B cell (primary cell): ENCODE data around the gene KRT33B. TPM values are rescaled to one million over a fixed set of nuclear protein-coding genes. Genes with fewer than 3 reads are reported as not detected.
A peak's percentile ranks its signal among the peaks of the same experiment; 100 is the strongest.

Experiments
- ATAC-seq: fragments of 200-7000 bp; cut with Tn5 transposase; one replicate; pipeline ENCODE4 v1.10.0; 2021; ENCODE audit warnings: low read depth, mild to moderate bottlenecking, moderate number of reproducible peaks, moderate library complexity
- CTCF ChIA-PET: fragments of 350-600 bp; sonication (Branson Sonifier 250); formaldehyde crosslinking; loops from one replicate; lab custom pipeline; 2021; ENCODE audit warnings: antibody characterized with exemption, inconsistent platforms; lab: Charles Lee
- POLR2A ChIA-PET: fragments of 350-600 bp; sonication (Branson Sonifier 250); formaldehyde crosslinking; loops from one replicate; lab custom pipeline; 2021; ENCODE audit warnings: antibody characterized with exemption; lab: Charles Lee
- DNase-seq: peaks from one replicate; pipeline ENCODE4 v3.0.0; 2013
- H2AFZ ChIP-seq: 2 replicates; pipeline ENCODE4 v1.6.1; 2012; ENCODE audit warnings: mild to moderate bottlenecking, low read depth, low read length; ENCODE audit not compliant: insufficient read depth, poor library complexity, severe bottlenecking
- H3K27ac ChIP-seq, 2 donors: 1 replicate in 1 of 2; 2 replicates in 1 of 2; pipeline ENCODE4 v1.5.1; 2012 to 2013; ENCODE audit warnings: low read length in 2 of 2, mild to moderate bottlenecking in 2 of 2, moderate library complexity in 1 of 2
- H3K27me3 ChIP-seq, 4 experiments: fragments of 200-600 bp in 1 of 4; sonication (generic) in 1 of 4; replicated peaks in 1 of 4; 1 replicate in 2 of 4; 2 replicates in 2 of 4; pipeline versions ENCODE4 v1.6.1 to v1.7.0; 2013 to 2016; ENCODE audit warnings: low read length in 3 of 4, mild to moderate bottlenecking in 2 of 4, mixed read lengths in 1 of 4, moderate library complexity in 1 of 4; ENCODE audit not compliant: insufficient read depth in 4 of 4, control insufficient read depth in 3 of 4; ENCODE audit errors: control extremely low read depth in 1 of 4
- H3K36me3 ChIP-seq, 2 experiments: replicated peaks in 1 of 2; 1 replicate in 1 of 2; 2 replicates in 1 of 2; pipeline versions ENCODE4 v1.6.1 to v1.7.1; 2013; ENCODE audit warnings: low read length in 1 of 2; ENCODE audit not compliant: insufficient read depth in 2 of 2, control insufficient read depth in 1 of 2; ENCODE audit errors: control extremely low read depth in 1 of 2, extremely low read depth in 1 of 2
- H3K4me1 ChIP-seq, 2 donors: fragments of 200-600 bp in 1 of 2; sonication (generic) in 1 of 2; 1 replicate in 1 of 2; 2 replicates in 1 of 2; pipeline versions ENCODE4 v1.5.1 to v1.6.1; 2013 to 2017; ENCODE audit warnings: low read length in 2 of 2; ENCODE audit not compliant: control insufficient read depth in 2 of 2, insufficient read depth in 2 of 2
- H3K4me2 ChIP-seq: replicated peaks from 2 replicates; pipeline ENCODE3; 2012; ENCODE audit warnings: mild to moderate bottlenecking, low read depth, low read length; ENCODE audit not compliant: poor library complexity, severe bottlenecking
- H3K4me3 ChIP-seq, 5 experiments: fragments of 200-600 bp in 1 of 5; sonication (generic) in 1 of 5; 1 replicate in 3 of 5; 2 replicates in 2 of 5; pipeline versions ENCODE4 v1.5.1 to v1.7.0; 2011 to 2016; ENCODE audit warnings: low read length in 4 of 5, mild to moderate bottlenecking in 4 of 5, low read depth in 2 of 5, control low read depth in 1 of 5, moderate library complexity in 1 of 5; ENCODE audit not compliant: insufficient read depth in 1 of 5; ENCODE audit errors: control extremely low read depth in 1 of 5, extremely low read depth in 1 of 5
- H3K79me2 ChIP-seq: fragments of 200-600 bp; sonication (generic); one replicate; pipeline ENCODE4 v1.6.0; 2016; ENCODE audit warnings: low read length; ENCODE audit not compliant: control insufficient read depth, insufficient read depth
- H3K9ac ChIP-seq: fragments of 200-600 bp; sonication (generic); 2 replicates; pipeline ENCODE4 v1.6.1; 2017; ENCODE audit warnings: mild to moderate bottlenecking, low read length, moderate library complexity
- H3K9me3 ChIP-seq, 3 donors: one replicate each; pipeline versions ENCODE4 v1.6.1 to v1.7.1; 2013; ENCODE audit warnings: low read length in 2 of 3; ENCODE audit not compliant: control insufficient read depth in 2 of 3, insufficient read depth in 1 of 3; ENCODE audit errors: control extremely low read depth in 1 of 3
- H4K20me1 ChIP-seq: 2 replicates; pipeline ENCODE4 v1.6.0; 2012; ENCODE audit warnings: mild to moderate bottlenecking, low read length; ENCODE audit not compliant: insufficient read depth, control insufficient read depth, poor library complexity, severe bottlenecking
- H3K27ac Mint-ChIP-seq: one replicate; pipeline ENCODE4 v1.8.0; 2021; ENCODE audit warnings: mixed read lengths
- H3K27me3 Mint-ChIP-seq: one replicate; pipeline ENCODE4 v1.8.0; 2021; ENCODE audit warnings: mixed read lengths
- H3K4me1 Mint-ChIP-seq: one replicate; pipeline ENCODE4 v1.8.0; 2021; ENCODE audit warnings: mixed read lengths
- H3K4me3 Mint-ChIP-seq: one replicate; pipeline ENCODE4 v1.8.0; 2021; ENCODE audit warnings: mixed read lengths
- H3K9me3 Mint-ChIP-seq: one replicate; pipeline ENCODE4 v1.8.0; 2022; ENCODE audit warnings: mixed read lengths; ENCODE audit not compliant: insufficient read depth
- CTCF ChIP-seq: fragments of 200-600 bp; IDR thresholded peaks from one replicate; pipeline ENCODE4 v1.8.0; 2022; ENCODE audit warnings: antibody characterized with exemption, mild to moderate bottlenecking
- EZH2 ChIP-seq: IDR thresholded peaks from 2 replicates; pipeline ENCODE4 v1.6.1; 2012; ENCODE audit warnings: borderline replicate concordance, low read depth, mild to moderate bottlenecking, moderate library complexity, low read length; ENCODE audit not compliant: insufficient read depth, poor library complexity, severe bottlenecking
- whole genome bisulfite sequencing: methylation state at CpG from one replicate; pipeline ENCODE4 v1.1.5; 2013; ENCODE audit warnings: missing lambda C conversion rate; ENCODE audit not compliant: insufficient coverage; 5-methylcytosine and 5-hydroxymethylcytosine counted together
- intact Hi-C: fragments of 100-400 bp; cut with micrococcal nuclease; formaldehyde crosslinking; loops from one replicate; pipeline ENCODE4 v1.10.0; 2022
- polyA plus RNA-seq: library from polyadenylated mRNA; depleted of rRNA; stranded (reverse); fragments of >200 nt; gene quantifications from 2 replicates; pipeline ENCODE4 v1.2.3, GENCODE V29; 2012
- total RNA-seq, 2 donors: library from RNA; stranded (reverse); fragments of 120-200 nt in 1 of 2; gene quantifications; 1 replicate in 1 of 2; 2 replicates in 1 of 2; pipeline versions ENCODE4 v1.2.3 to v1.2.4, GENCODE V29; 2013 to 2022

The KRT33B gene
- total and polyA plus RNA-seq, 2 donors (not counting 1 experiment from before 2014, with no cell fraction given): not detected

- no peak overlapping the region for H3K27ac Mint-ChIP-seq
Measured at GRCh38 chr17:41322903-41323895, 46.4 kb downstream of the KRT33B start.

More at GRCh38 chr17:41322903-41323895, 46.4 kb downstream of the KRT33B start:
- Histone ChIP-seq H3K4me3 (no peak overlapping the region), H3K9me3 (peaks cover 3 to 10% (median 3%) of the 10 kb centered on the region in 3 donors), H4K20me1 (no peaks in the 10 kb centered on the region), H3K79me2 (no peaks in the 10 kb centered on the region), H3K4me1 (peaks cover 0 to 4% of the 10 kb centered on the region in 2 donors), H3K4me2 (no peak overlapping the region), H3K36me3 (no peaks in the 10 kb centered on the region), H3K27ac (no peak overlapping the region), H3K9ac (no peak overlapping the region), H2AFZ (peak overlapping the region; percentile 33), H3K27me3 (peaks cover 0 to 2% (median 0%) of the 10 kb centered on the region in 4 experiments)
- H3K4me3 Mint-ChIP-seq: no peak overlapping the region
- intact Hi-C loops: loop anchor here (1.0 to 10.0 kb wide), 4 partner anchors 15 to 701 kb away; no protein-coding TSS in a partner anchor
- ChIA-PET CTCF (interaction anchor here (0.7 to 3.6 kb wide), 27 partner anchors 8 to 708 kb away, joined by 3 to 24 read pairs (median 4); partner anchors contain the start of genes KRT39 and KRTAP16-1), POLR2A (no interaction called here)
- DNase-seq: no peak
- no peaks in the 10 kb centered on the region for H3K27me3 Mint-ChIP-seq
- no peak for TF ChIP-seq EZH2
- no peak for TF ChIP-seq CTCF
- peaks cover 3% of the 10 kb centered on the region for H3K4me1 Mint-ChIP-seq
- peaks cover 6% of the 10 kb centered on the region for H3K9me3 Mint-ChIP-seq
- WGBS: 95% methylated on average over 9 of the region's 11 CpGs
- no peak for ATAC-seq
